Caco-2 (cell line): ENCODE results near the gene LRMDA. TPM values are rescaled to one million over a fixed set of nuclear protein-coding genes. Genes with fewer than 3 reads are reported as not detected.
A peak's percentile ranks its signal among the peaks of the same experiment; 100 is the strongest.

Experiments
- BruUV-seq: library from RNA; stranded (reverse); fragments of 400-500 nt; replicated peaks from 2 replicates; lab custom pipeline; 2021; lab: Mats Ljungman, UMichigan
- CTCF ChIA-PET: fragments of 300-600 bp; sonication (Branson Sonifier 250); formaldehyde crosslinking; loops from one replicate; lab custom pipeline; 2022; ENCODE audit warnings: antibody characterized with exemption; lab: Charles Lee
- POLR2A ChIA-PET: fragments of 300-600 bp; sonication (Branson Sonifier 250); formaldehyde crosslinking; loops from one replicate; lab custom pipeline; 2022; ENCODE audit warnings: antibody characterized with exemption; lab: Charles Lee
- DNase-seq, 2 experiments: peaks; one replicate each; pipeline versions ENCODE4 v3.0.0 to v3.0.0-alpha.2; 2020 to 2022
- H3K27me3 ChIP-seq: replicated peaks from 2 replicates; pipeline ENCODE4 v1.6.0; 2011; ENCODE audit warnings: low read length; ENCODE audit not compliant: control insufficient read depth, insufficient read depth
- H3K36me3 ChIP-seq: 2 replicates; pipeline ENCODE4 v1.5.1; 2011; ENCODE audit warnings: low read length; ENCODE audit not compliant: control insufficient read depth, insufficient read depth
- H3K4me1 ChIP-seq: fragments of 250-450 bp; sonication (Bioruptor Pico); 2 replicates; pipeline ENCODE4 v1.5.1; 2020; ENCODE audit warnings: mild to moderate bottlenecking
- H3K4me3 ChIP-seq: 2 replicates; pipeline ENCODE4 v1.5.1; 2011; ENCODE audit warnings: low read depth, mild to moderate bottlenecking, control low read depth, low read length
- H3K9me3 ChIP-seq: fragments of 250-450 bp; sonication (Bioruptor Pico); 2 replicates; pipeline ENCODE4 v1.5.1; 2020; ENCODE audit warnings: mild to moderate bottlenecking, moderate library complexity
- H3K27ac Mint-ChIP-seq: one replicate; pipeline ENCODE4 v1.8.0; 2022; ENCODE audit warnings: mixed read lengths; ENCODE audit not compliant: unreplicated experiment
- H3K27me3 Mint-ChIP-seq: one replicate; pipeline ENCODE4 v1.8.0; 2022; ENCODE audit warnings: mixed read lengths; ENCODE audit not compliant: insufficient read depth, unreplicated experiment
- H3K36me3 Mint-ChIP-seq: one replicate; pipeline ENCODE4 v1.8.0; 2022; ENCODE audit warnings: mild to moderate bottlenecking, mixed read lengths; ENCODE audit not compliant: insufficient read depth, unreplicated experiment
- H3K4me1 Mint-ChIP-seq: one replicate; pipeline ENCODE4 v1.8.0; 2022; ENCODE audit warnings: low read depth, mixed read lengths; ENCODE audit not compliant: unreplicated experiment
- H3K4me3 Mint-ChIP-seq: one replicate; pipeline ENCODE4 v1.8.0; 2022; ENCODE audit warnings: mild to moderate bottlenecking, moderate library complexity, mixed read lengths; ENCODE audit not compliant: unreplicated experiment
- H3K9me3 Mint-ChIP-seq: one replicate; pipeline ENCODE4 v1.8.0; 2022; ENCODE audit warnings: mixed read lengths; ENCODE audit not compliant: unreplicated experiment
- CTCF ChIP-seq, 2 experiments: fragments of 200-600 bp in 1 of 2; IDR thresholded peaks; 1 replicate in 1 of 2; 2 replicates in 1 of 2; pipeline versions ENCODE4 v1.5.1 to v1.8.0; 2011 to 2022; ENCODE audit warnings: antibody characterized with exemption in 1 of 2, control low read depth in 1 of 2, inconsistent platforms in 1 of 2, low read depth in 1 of 2, low read length in 1 of 2, mild to moderate bottlenecking in 1 of 2, moderate library complexity in 1 of 2; ENCODE audit not compliant: insufficient read depth in 1 of 2, severe bottlenecking in 1 of 2, unreplicated experiment in 1 of 2
- intact Hi-C: fragments of 100-400 bp; cut with micrococcal nuclease; formaldehyde crosslinking; loops from one replicate; pipeline ENCODE4 v1.10.0; 2022; ENCODE audit not compliant: unreplicated experiment
- total RNA-seq: library from RNA; stranded (reverse); gene quantifications from 2 replicates; pipeline ENCODE4 v1.2.3, GENCODE V29; 2022

The LRMDA gene
- total RNA-seq, 1 experiment from 2014 or later, result 18.5 TPM

GRCh38 chr10:76038696-76039095 lies 607.3 kb downstream of the LRMDA start:
- TF ChIP-seq CTCF (IDR thresholded peaks at IDR 0.05; ENCODE audit: insufficient read depth in 1 of 2, low read depth in 1 of 2, low read length in 1 of 2, severe bottlenecking in 1 of 2, unreplicated experiment in 1 of 2), result no peak
- H3K4me1 ChIP-seq, result peaks cover 7% of the 10 kb centered on the region
- no peaks in the 10 kb centered on the region for H3K27me3 ChIP-seq
- no peaks in the 10 kb centered on the region for H3K27me3 Mint-ChIP-seq
- CTCF ChIA-PET, result no interaction called here
- intact Hi-C loops, result loop anchor here (10.0 kb wide), 1 partner anchor 506 kb away; no protein-coding TSS in a partner anchor
- peaks cover 8% of the 10 kb centered on the region for H3K36me3 Mint-ChIP-seq
- H3K36me3 ChIP-seq, result no peaks in the 10 kb centered on the region
- H3K9me3 ChIP-seq, result peaks cover 16% of the 10 kb centered on the region; the same call in 1 of the 2 replicates
- H3K27ac Mint-ChIP-seq, result no peak overlapping the region
- BruUV-seq, result no TSS peak
- no peak overlapping the region for H3K4me3 Mint-ChIP-seq
- DNase-seq, result no peak
- H3K4me3 ChIP-seq, result no peak overlapping the region
- peaks cover 5% of the 10 kb centered on the region for H3K4me1 Mint-ChIP-seq
- POLR2A ChIA-PET, result no interaction called here
- H3K9me3 Mint-ChIP-seq, result peaks cover 18% of the 10 kb centered on the region

GRCh38 chr10:76040107-76040829 lies 608.8 kb downstream of the LRMDA start:
- ChIA-PET CTCF (no interaction called here), POLR2A (no interaction called here)
- no peak for DNase-seq

GRCh38 chr10:76040830-76041220 lies 609.4 kb downstream of the LRMDA start:
- peaks cover 6% of the 10 kb centered on the region for H3K36me3 Mint-ChIP-seq
- peaks cover 9% of the 10 kb centered on the region for H3K4me1 Mint-ChIP-seq
- Histone ChIP-seq H3K4me3 (no peak overlapping the region), H3K4me1 (no peaks in the 10 kb centered on the region), H3K27me3 (no peaks in the 10 kb centered on the region), H3K9me3 (peaks cover 16% of the 10 kb centered on the region; the same call in 1 of the 2 replicates), H3K36me3 (no peaks in the 10 kb centered on the region)
- H3K4me3 Mint-ChIP-seq, result no peak overlapping the region
- no TSS peak for BruUV-seq
- H3K9me3 Mint-ChIP-seq, result peaks cover 18% of the 10 kb centered on the region
- CTCF ChIA-PET, result no interaction called here
- H3K27me3 Mint-ChIP-seq, result no peaks in the 10 kb centered on the region
- no peak for DNase-seq
- intact Hi-C loops, result no loop called here
- no peak overlapping the region for H3K27ac Mint-ChIP-seq
- POLR2A ChIA-PET, result no interaction called here
- TF ChIP-seq CTCF (IDR thresholded peaks at IDR 0.05; ENCODE audit: insufficient read depth in 1 of 2, low read depth in 1 of 2, low read length in 1 of 2, severe bottlenecking in 1 of 2, unreplicated experiment in 1 of 2), result no peak

More at GRCh38 chr10:76040107-76040829, 608.8 kb downstream of the LRMDA start:
- Mint-ChIP-seq H3K36me3 (peaks cover 6% of the 10 kb centered on the region), H3K9me3 (peaks cover 18% of the 10 kb centered on the region), H3K27ac (no peak overlapping the region), H3K4me1 (peaks cover 5% of the 10 kb centered on the region), H3K27me3 (no peaks in the 10 kb centered on the region), H3K4me3 (no peak overlapping the region)
- TF ChIP-seq CTCF (IDR thresholded peaks at IDR 0.05; ENCODE audit: insufficient read depth in 1 of 2, low read depth in 1 of 2, low read length in 1 of 2, severe bottlenecking in 1 of 2, unreplicated experiment in 1 of 2), result peak in 1 of 2 experiments; percentile 23
- Histone ChIP-seq H3K9me3 (peaks cover 16% of the 10 kb centered on the region; the same call in 1 of the 2 replicates), H3K4me3 (no peak overlapping the region), H3K36me3 (no peaks in the 10 kb centered on the region), H3K4me1 (no peaks in the 10 kb centered on the region), H3K27me3 (no peaks in the 10 kb centered on the region)
- no TSS peak for BruUV-seq
- intact Hi-C loops, result no loop called here
